Measurements from ENCODE around the gene ROR1. TPM values are rescaled to one million over a fixed set of nuclear protein-coding genes. Genes with fewer than 3 reads are reported as not detected.
A peak's percentile ranks its signal among the peaks of the same experiment; 100 is the strongest.

Gene ROR1
- total RNA-seq, 1 experiment from 2014 or later, result 19.0 TPM

DNA sequence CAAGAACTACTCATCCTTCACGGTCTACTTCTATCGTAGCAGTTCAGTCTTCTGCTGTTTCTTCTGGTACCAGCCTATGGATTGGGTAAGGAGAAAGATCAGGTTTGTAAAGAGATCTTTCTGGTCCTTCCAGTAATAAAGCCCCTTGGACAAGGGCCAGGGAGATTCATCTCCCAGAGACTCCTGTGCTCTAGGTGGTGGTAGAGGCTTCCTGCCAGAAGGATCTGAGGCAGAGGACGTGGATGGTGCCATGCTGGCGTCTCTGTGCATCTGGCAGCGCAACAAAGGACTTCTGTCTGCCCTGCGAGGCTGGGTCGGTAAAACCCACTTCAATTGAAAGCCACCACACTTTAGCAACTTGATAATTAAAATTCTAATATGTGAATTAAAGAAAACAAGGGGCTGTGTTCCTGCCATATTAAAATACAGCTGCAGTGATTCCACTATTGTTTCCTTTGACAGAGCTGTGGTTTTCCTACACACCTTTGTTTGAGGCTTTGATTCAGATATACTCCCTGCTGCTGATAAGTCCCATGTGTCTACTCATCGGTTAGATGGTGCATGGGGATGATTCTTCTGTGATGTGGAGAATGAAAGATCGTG lies 73.6 kb downstream of the ROR1 start:
- Histone ChIP-seq H3K27me3 (ENCODE audit: insufficient read depth, low read depth) (no peaks in the 10 kb centered on the region), H3K9me2 (ENCODE audit: insufficient read depth) (no peaks in the 10 kb centered on the region), H3F3A (ENCODE audit: insufficient read depth, low read depth) (0 out of 2 replicates have a peak, but pooled peaks cover 3% of the 10 kb centered on the region), H3K4me3 (no peak overlapping the region), H3K27ac (0 out of 2 replicates have a peak overlapping the region, but pooled peaks have one; percentile 9), H4K20me1 (ENCODE audit: insufficient read depth) (0 out of 2 replicates have a peak, but pooled peaks cover under 1% of the 10 kb centered on the region), H2AFZ (no peak overlapping the region), H3K4me1 (replicated peaks; ENCODE audit: insufficient read depth) (peaks cover 14% of the 10 kb centered on the region), H3K9me3 (ENCODE audit: insufficient read depth, low read depth) (no peaks in the 10 kb centered on the region), H3K36me3 (ENCODE audit: low read depth) (no peaks in the 10 kb centered on the region), H3K79me2 (ENCODE audit: low read depth) (peaks cover 33% of the 10 kb centered on the region), H3K4me2 (no peak overlapping the region)
- intact Hi-C loops (cut with micrococcal nuclease; ENCODE audit: unreplicated experiment), result loop anchor here (1.0 to 5.0 kb wide), 8 partner anchors 25 to 396 kb away; no protein-coding TSS in a partner anchor
- TF ChIP-seq, protein P1, sequence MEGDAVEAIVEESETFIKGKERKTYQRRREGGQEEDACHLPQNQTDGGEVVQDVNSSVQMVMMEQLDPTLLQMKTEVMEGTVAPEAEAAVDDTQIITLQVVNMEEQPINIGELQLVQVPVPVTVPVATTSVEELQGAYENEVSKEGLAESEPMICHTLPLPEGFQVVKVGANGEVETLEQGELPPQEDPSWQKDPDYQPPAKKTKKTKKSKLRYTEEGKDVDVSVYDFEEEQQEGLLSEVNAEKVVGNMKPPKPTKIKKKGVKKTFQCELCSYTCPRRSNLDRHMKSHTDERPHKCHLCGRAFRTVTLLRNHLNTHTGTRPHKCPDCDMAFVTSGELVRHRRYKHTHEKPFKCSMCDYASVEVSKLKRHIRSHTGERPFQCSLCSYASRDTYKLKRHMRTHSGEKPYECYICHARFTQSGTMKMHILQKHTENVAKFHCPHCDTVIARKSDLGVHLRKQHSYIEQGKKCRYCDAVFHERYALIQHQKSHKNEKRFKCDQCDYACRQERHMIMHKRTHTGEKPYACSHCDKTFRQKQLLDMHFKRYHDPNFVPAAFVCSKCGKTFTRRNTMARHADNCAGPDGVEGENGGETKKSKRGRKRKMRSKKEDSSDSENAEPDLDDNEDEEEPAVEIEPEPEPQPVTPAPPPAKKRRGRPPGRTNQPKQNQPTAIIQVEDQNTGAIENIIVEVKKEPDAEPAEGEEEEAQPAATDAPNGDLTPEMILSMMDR (conservative IDR thresholded peaks at IDR 0.05), result no peak
- no peak for TF ChIP-seq EZH2 (IDR thresholded peaks at IDR 0.05; ENCODE audit: low read depth)
- ChIA-PET POLR2A (ENCODE audit: unreplicated experiment) (interaction anchor here (0.6 kb wide), 2 partner anchors 21 to 72 kb away, joined by 3 to 4 read pairs; no protein-coding TSS in a partner anchor), CTCF (interaction anchor here (0.6 to 1.7 kb wide), 5 partner anchors 49 to 398 kb away, joined by 3 to 16 read pairs (median 3); no protein-coding TSS in a partner anchor)
- no TSS peak for BruUV-seq (replicated peaks)
- peak; percentile 55 to 80 for DNase-seq

DNA sequence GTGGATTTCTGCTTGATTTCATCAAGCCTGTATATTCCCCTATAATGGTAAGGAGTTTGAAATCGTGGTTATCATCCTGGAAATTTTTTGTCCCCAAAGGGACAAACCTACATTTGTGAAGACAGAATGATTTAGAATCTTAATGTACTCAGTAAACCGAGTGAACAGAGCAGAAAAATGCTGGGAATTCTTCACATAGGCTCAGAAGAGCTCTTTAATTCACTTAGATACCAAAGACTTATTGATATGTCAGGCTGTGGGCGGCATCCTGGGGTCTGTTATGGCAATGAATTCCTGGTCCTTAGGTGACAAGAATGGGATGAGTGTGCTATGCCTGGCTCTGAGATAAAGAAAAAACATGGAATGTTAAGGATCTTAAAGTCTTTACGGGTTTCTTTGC lies 74.9 kb downstream of the ROR1 start:
- Histone ChIP-seq H3K36me3 (ENCODE audit: low read depth) (no peaks in the 10 kb centered on the region), H2AFZ (no peak overlapping the region), H3K4me2 (no peak overlapping the region), H3K27me3 (ENCODE audit: insufficient read depth, low read depth) (no peaks in the 10 kb centered on the region), H3K27ac (no peak overlapping the region), H3K9me2 (ENCODE audit: insufficient read depth) (no peaks in the 10 kb centered on the region), H3F3A (ENCODE audit: insufficient read depth, low read depth) (0 out of 2 replicates have a peak, but pooled peaks cover 3% of the 10 kb centered on the region), H3K4me3 (no peak overlapping the region), H3K4me1 (replicated peaks; ENCODE audit: insufficient read depth) (peaks cover 10% of the 10 kb centered on the region), H4K20me1 (ENCODE audit: insufficient read depth) (0 out of 2 replicates have a peak, but pooled peaks cover 3% of the 10 kb centered on the region), H3K9me3 (ENCODE audit: insufficient read depth, low read depth) (no peaks in the 10 kb centered on the region), H3K79me2 (ENCODE audit: low read depth) (peaks cover 32% of the 10 kb centered on the region)
- BruUV-seq (replicated peaks), result no TSS peak
- DNase-seq, result no peak
- TF ChIP-seq, protein P1 (conservative IDR thresholded peaks at IDR 0.05), result no peak
- TF ChIP-seq EZH2 (IDR thresholded peaks at IDR 0.05; ENCODE audit: low read depth), result no peak
- ChIA-PET POLR2A (ENCODE audit: unreplicated experiment) (interaction anchor here (0.7 kb wide), 1 partner anchor 290 kb away, joined by 4 read pairs; no protein-coding TSS in a partner anchor), CTCF (interaction anchor here (1.7 kb wide), 1 partner anchor 395 kb away, joined by 3 read pairs; no protein-coding TSS in a partner anchor)
- intact Hi-C loops (cut with micrococcal nuclease; ENCODE audit: unreplicated experiment), result loop anchor here (5.0 kb wide), 1 partner anchor 374 kb away; no protein-coding TSS in a partner anchor

DNA sequence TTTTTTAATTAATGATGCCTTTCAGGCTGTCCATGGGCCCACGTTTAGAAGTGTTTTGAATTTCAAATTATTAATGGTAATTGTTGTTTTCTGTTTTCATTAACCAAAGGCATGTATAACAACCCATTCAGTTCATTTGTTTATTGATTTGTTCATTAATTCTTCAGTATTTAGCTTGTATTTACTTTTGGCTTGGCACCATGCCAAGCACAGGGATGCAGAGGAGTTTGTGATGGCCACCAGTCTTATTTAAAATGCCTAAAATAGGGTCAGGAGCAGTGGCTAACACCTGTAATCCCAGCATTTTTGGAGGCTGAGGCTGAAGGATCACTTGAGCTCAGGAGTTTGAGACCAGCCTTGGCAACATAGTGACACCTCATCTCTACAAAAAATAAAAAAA lies 75.3 kb downstream of the ROR1 start:
- TF ChIP-seq, protein P1 (conservative IDR thresholded peaks at IDR 0.05), result no peak
- TF ChIP-seq EZH2 (IDR thresholded peaks at IDR 0.05; ENCODE audit: low read depth), result no peak
- ChIA-PET POLR2A (ENCODE audit: unreplicated experiment) (interaction anchor here (0.7 kb wide), 1 partner anchor 290 kb away, joined by 4 read pairs; no protein-coding TSS in a partner anchor), CTCF (no interaction called here)
- no peaks in the 10 kb centered on the region for H3K9me3 ChIP-seq (ENCODE audit: insufficient read depth, low read depth)
- no peaks in the 10 kb centered on the region for H3K27me3 ChIP-seq (ENCODE audit: insufficient read depth, low read depth)
- BruUV-seq (replicated peaks), result no TSS peak
- peaks cover 28% of the 10 kb centered on the region for H3K79me2 ChIP-seq (ENCODE audit: low read depth)
- H3F3A ChIP-seq (ENCODE audit: insufficient read depth, low read depth), result 0 out of 2 replicates have a peak, but pooled peaks cover 3% of the 10 kb centered on the region
- H4K20me1 ChIP-seq (ENCODE audit: insufficient read depth), result 0 out of 2 replicates have a peak, but pooled peaks cover 3% of the 10 kb centered on the region
- no peak overlapping the region for H3K27ac ChIP-seq
- no peak overlapping the region for H3K4me3 ChIP-seq
- no peaks in the 10 kb centered on the region for H3K9me2 ChIP-seq (ENCODE audit: insufficient read depth)
- H3K36me3 ChIP-seq (ENCODE audit: low read depth), result no peaks in the 10 kb centered on the region
- H3K4me2 ChIP-seq, result no peak overlapping the region
- no peak overlapping the region for H2AFZ ChIP-seq
- peaks cover 7% of the 10 kb centered on the region for H3K4me1 ChIP-seq (replicated peaks; ENCODE audit: insufficient read depth)
- no peak for DNase-seq
- intact Hi-C loops (cut with micrococcal nuclease; ENCODE audit: unreplicated experiment), result loop anchor here (5.0 kb wide), 1 partner anchor 373 kb away; no protein-coding TSS in a partner anchor
